ENCODE data around the gene OR13A1.
"Not testable (repeated sequence)": the region's sequence is repeated elsewhere in the genome, so short reads cannot be mapped to it uniquely, and the experiment has no call there.

OR13A1 gene

DNA sequence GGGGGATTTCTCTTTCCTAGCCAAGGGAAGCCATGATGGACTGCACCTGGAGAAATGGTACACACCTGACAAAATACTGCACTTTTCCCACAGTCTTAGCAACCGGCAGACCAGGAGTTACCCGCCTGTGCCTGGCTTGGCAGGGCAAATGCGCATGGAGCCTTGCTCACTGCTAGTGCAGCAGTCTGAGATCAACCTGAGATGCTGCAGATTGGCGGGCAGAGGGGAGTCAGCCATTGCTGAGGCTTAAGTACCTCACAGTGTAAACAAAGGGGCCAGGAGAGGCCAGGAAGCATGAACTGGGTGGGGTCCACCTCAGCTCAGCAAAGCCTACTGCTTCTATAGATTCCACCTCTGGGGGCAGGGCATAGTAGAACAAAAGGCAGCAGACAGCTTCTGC is 49.4 kb downstream of the OR13A1 start:
- Histone ChIP-seq H3K9me2 (replicated peaks; ENCODE audit: insufficient read depth, low read length) (no peaks in the 10 kb centered on the region), H3K79me2 (ENCODE audit: low read length) (no peaks in the 10 kb centered on the region), H3F3A (ENCODE audit: insufficient read depth, low read length) (no peaks in the 10 kb centered on the region), H3K27me3 (replicated peaks; ENCODE audit: insufficient read depth, low read length) (no peaks in the 10 kb centered on the region), H3K4me2 (ENCODE audit: low read depth, low read length) (no peak overlapping the region), H3K36me3 (replicated peaks; ENCODE audit: insufficient read depth, low read length) (no peaks in the 10 kb centered on the region), H2AFZ (ENCODE audit: low read length) (no peak overlapping the region), H3K4me1 (ENCODE audit: low read length) (no peaks in the 10 kb centered on the region), H3K9ac (ENCODE audit: low read length) (no peak overlapping the region), H3K4me3 (ENCODE audit: low read length) (no peak overlapping the region), H3K27ac (ENCODE audit: low read length) (no peak overlapping the region), H3K9me3 (replicated peaks; ENCODE audit: insufficient read depth, low read length) (no peaks in the 10 kb centered on the region), H4K20me1 (ENCODE audit: insufficient read depth, low read length) (no peaks in the 10 kb centered on the region)
- TF ChIP-seq EZH2phosphoT487 (IDR thresholded peaks at IDR 0.05; ENCODE audit: low read length) (no peak), EZH2 (optimal IDR thresholded peaks at IDR 0.05; ENCODE audit: low read depth, low read length) (no peak), CTCF (IDR thresholded peaks at IDR 0.05; ENCODE audit: low read length) (no peak)
- DNase-seq = no peak

GRCh38 chr10:45261946-45262345 is 53.5 kb downstream of the OR13A1 start:
- no peak overlapping the region for H2AFZ ChIP-seq (ENCODE audit: low read length)
- no peaks in the 10 kb centered on the region for H3K9me2 ChIP-seq (replicated peaks; ENCODE audit: insufficient read depth, low read length)
- no peak overlapping the region for H3K4me3 ChIP-seq (ENCODE audit: low read length)
- no peak overlapping the region for H3K4me2 ChIP-seq (ENCODE audit: low read depth, low read length)
- no peaks in the 10 kb centered on the region for H3K9me3 ChIP-seq (replicated peaks; ENCODE audit: insufficient read depth, low read length)
- no peaks in the 10 kb centered on the region for H3F3A ChIP-seq (ENCODE audit: insufficient read depth, low read length)
- no peaks in the 10 kb centered on the region for H3K79me2 ChIP-seq (ENCODE audit: low read length)
- H3K4me1 ChIP-seq (ENCODE audit: low read length) = no peaks in the 10 kb centered on the region
- H3K27me3 ChIP-seq (replicated peaks; ENCODE audit: insufficient read depth, low read length) = no peaks in the 10 kb centered on the region
- DNase-seq = no peak
- TF ChIP-seq CTCF (IDR thresholded peaks at IDR 0.05; ENCODE audit: low read length) (no peak), EZH2phosphoT487 (IDR thresholded peaks at IDR 0.05; ENCODE audit: low read length) (no peak), EZH2 (optimal IDR thresholded peaks at IDR 0.05; ENCODE audit: low read depth, low read length) (no peak)
- no peak overlapping the region for H3K27ac ChIP-seq (ENCODE audit: low read length)
- H4K20me1 ChIP-seq (ENCODE audit: insufficient read depth, low read length) = no peaks in the 10 kb centered on the region
- H3K36me3 ChIP-seq (replicated peaks; ENCODE audit: insufficient read depth, low read length) = no peaks in the 10 kb centered on the region
- H3K9ac ChIP-seq (ENCODE audit: low read length) = no peak overlapping the region

- H3K9me2 ChIP-seq (replicated peaks; ENCODE audit: insufficient read depth, low read length) = no peaks in the 10 kb centered on the region
- no peak overlapping the region for H3K27ac ChIP-seq (ENCODE audit: low read length)
- no peak overlapping the region for H3K9ac ChIP-seq (ENCODE audit: low read length)
- H4K20me1 ChIP-seq (ENCODE audit: insufficient read depth, low read length) = no peaks in the 10 kb centered on the region
- H3K79me2 ChIP-seq (ENCODE audit: low read length) = no peaks in the 10 kb centered on the region
- no peaks in the 10 kb centered on the region for H3K4me1 ChIP-seq (ENCODE audit: low read length)
- H3K36me3 ChIP-seq (replicated peaks; ENCODE audit: insufficient read depth, low read length) = no peaks in the 10 kb centered on the region
- no peaks in the 10 kb centered on the region for H3K27me3 ChIP-seq (replicated peaks; ENCODE audit: insufficient read depth, low read length)
- DNase-seq = no peak
- H3K4me3 ChIP-seq (ENCODE audit: low read length) = no peak overlapping the region
- H3F3A ChIP-seq (ENCODE audit: insufficient read depth, low read length) = no peaks in the 10 kb centered on the region
- H3K4me2 ChIP-seq (ENCODE audit: low read depth, low read length) = no peak overlapping the region
- no peak for TF ChIP-seq EZH2phosphoT487 (IDR thresholded peaks at IDR 0.05; ENCODE audit: low read length)
- TF ChIP-seq EZH2 (optimal IDR thresholded peaks at IDR 0.05; ENCODE audit: low read depth, low read length) = no peak
- TF ChIP-seq CTCF (IDR thresholded peaks at IDR 0.05; ENCODE audit: low read length) = no peak
- H3K9me3 ChIP-seq (replicated peaks; ENCODE audit: insufficient read depth, low read length) = no peaks in the 10 kb centered on the region
- no peak overlapping the region for H2AFZ ChIP-seq (ENCODE audit: low read length)
Observed at GRCh38 chr10:45261243-45261775, 54.1 kb downstream of the OR13A1 start.

GRCh38 chr10:45260635-45261034 is 54.8 kb downstream of the OR13A1 start:
- not testable (repeated sequence) for H3K9me2 ChIP-seq (replicated peaks; ENCODE audit: insufficient read depth, low read length); H3K9ac ChIP-seq (ENCODE audit: low read length); H3K79me2 ChIP-seq (ENCODE audit: low read length); H3K4me3 ChIP-seq (ENCODE audit: low read length); H3K4me1 ChIP-seq (ENCODE audit: low read length); H3F3A ChIP-seq (ENCODE audit: insufficient read depth, low read length); H3K36me3 ChIP-seq (replicated peaks; ENCODE audit: insufficient read depth, low read length); H3K9me3 ChIP-seq (replicated peaks; ENCODE audit: insufficient read depth, low read length); H3K4me2 ChIP-seq (ENCODE audit: low read depth, low read length); H3K27me3 ChIP-seq (replicated peaks; ENCODE audit: insufficient read depth, low read length); H2AFZ ChIP-seq (ENCODE audit: low read length); H4K20me1 ChIP-seq (ENCODE audit: insufficient read depth, low read length); H3K27ac ChIP-seq (ENCODE audit: low read length); DNase-seq

DNA sequence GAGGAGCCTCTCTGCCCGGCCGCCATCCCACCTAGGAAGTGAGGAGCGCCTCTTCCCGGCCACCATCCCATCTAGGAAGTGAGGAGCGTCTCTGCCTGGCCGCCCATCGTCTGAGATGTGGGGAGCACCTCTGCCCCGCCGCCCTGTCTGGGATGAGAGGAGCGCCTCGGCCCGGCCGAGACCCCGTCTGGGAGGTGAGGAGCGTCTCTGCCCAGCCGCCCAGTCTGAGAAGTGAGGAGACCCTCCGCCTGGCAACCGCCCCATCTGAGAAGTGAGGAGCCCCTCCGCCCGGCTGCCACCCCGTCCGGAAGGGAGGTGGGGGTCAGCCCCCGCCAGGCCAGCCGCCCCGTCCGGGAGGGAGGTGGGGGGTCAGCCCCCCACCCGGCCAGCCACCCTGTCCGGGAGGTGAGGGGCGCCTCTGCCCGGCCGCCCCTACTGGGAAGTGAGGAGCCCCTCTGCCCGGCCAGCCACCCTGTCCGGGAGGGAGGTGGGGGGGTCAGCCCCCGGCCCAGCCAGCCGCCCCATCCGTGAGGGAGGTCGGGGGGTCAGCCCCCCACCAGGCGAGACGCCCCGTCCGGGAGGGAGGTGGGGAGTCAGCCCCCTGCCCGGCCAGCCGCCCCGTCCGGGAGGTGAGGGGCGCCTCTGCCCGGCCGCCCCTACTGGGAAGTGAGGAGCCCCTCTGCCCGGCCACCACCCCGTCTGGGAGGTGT is 55.5 kb downstream of the OR13A1 start:
- H3K4me1 ChIP-seq (ENCODE audit: low read length); H3K27me3 ChIP-seq (replicated peaks; ENCODE audit: insufficient read depth, low read length); H3K9me2 ChIP-seq (replicated peaks; ENCODE audit: insufficient read depth, low read length); H3K9me3 ChIP-seq (replicated peaks; ENCODE audit: insufficient read depth, low read length); H3K27ac ChIP-seq (ENCODE audit: low read length); H3K4me2 ChIP-seq (ENCODE audit: low read depth, low read length); H4K20me1 ChIP-seq (ENCODE audit: insufficient read depth, low read length); H3K36me3 ChIP-seq (replicated peaks; ENCODE audit: insufficient read depth, low read length); H3F3A ChIP-seq (ENCODE audit: insufficient read depth, low read length); DNase-seq; H3K4me3 ChIP-seq (ENCODE audit: low read length); H3K79me2 ChIP-seq (ENCODE audit: low read length); H2AFZ ChIP-seq (ENCODE audit: low read length); H3K9ac ChIP-seq (ENCODE audit: low read length): not testable (repeated sequence)
